GM19238 (cell line): ENCODE results near the gene TESK1.

Experiments used
- DNase-seq: peaks from one replicate; pipeline ENCODE4 v3.0.0; 2011; ENCODE audit warnings: low spot score; ENCODE audit not compliant: insufficient read length

Gene TESK1, protein sequence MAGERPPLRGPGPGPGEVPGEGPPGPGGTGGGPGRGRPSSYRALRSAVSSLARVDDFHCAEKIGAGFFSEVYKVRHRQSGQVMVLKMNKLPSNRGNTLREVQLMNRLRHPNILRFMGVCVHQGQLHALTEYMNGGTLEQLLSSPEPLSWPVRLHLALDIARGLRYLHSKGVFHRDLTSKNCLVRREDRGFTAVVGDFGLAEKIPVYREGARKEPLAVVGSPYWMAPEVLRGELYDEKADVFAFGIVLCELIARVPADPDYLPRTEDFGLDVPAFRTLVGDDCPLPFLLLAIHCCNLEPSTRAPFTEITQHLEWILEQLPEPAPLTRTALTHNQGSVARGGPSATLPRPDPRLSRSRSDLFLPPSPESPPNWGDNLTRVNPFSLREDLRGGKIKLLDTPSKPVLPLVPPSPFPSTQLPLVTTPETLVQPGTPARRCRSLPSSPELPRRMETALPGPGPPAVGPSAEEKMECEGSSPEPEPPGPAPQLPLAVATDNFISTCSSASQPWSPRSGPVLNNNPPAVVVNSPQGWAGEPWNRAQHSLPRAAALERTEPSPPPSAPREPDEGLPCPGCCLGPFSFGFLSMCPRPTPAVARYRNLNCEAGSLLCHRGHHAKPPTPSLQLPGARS

GRCh38 chr9:35604578-35605350 is at the start of gene TESK1:
TSS of gene TESK1 (plus strand) at chr9:35605262. CDS start at chr9:35605620, 358 bp downstream.
- DNase-seq, result peak; percentile 96

GRCh38 chr9:35555881-35556280 is 49.2 kb upstream of the TESK1 start:
- DNase-seq, result no peak

DNA sequence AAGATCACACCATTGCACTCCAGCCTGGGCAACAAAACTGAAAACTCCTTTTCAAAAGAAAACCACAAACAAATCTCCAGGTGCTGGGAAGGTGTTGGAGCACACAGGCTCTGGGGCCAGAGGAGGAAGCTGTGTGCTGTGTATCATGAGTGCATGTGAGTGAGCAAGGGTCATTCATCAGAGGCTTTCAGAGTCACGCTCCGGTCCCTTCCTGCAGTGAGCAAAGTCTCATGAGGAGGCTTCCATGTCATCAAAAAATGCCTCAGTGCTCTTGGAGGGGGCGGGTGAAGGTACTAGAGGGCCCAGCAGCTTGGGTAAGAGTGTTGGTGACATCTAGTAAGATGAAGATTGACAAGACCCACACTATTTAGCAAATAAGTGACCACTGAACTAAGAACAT is 48.3 kb upstream of the TESK1 start:
- no peak for DNase-seq

- DNase-seq, result no peak
These were observed 47.7 kb upstream of the TESK1 start for GRCh38 chr9:35557320-35557719.

DNA sequence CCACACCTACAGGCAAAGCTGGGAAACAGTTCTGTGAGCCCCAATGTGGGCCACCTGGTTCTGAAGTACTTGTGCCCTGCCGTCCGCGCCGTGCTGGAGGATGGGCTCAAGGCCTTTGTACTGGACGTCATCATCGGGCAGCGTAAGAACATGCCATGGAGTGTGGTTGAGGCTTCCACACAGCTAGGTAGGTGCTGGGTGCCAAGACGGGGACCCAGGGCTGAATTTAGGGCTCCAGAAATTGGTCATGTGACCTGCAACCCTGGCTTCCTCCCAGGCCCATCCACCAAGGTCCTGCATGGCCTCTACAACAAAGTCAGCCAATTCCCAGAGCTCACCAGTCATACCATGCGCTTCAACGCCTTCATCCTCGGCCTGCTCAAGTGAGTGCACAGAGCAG is 46.9 kb upstream of the TESK1 start:
- DNase-seq, result no peak

- no peak for DNase-seq
These were observed 45.1 kb upstream of the TESK1 start for GRCh38 chr9:35559792-35560530.

GRCh38 chr9:35560625-35561337 is 44.3 kb upstream of the TESK1 start:
- DNase-seq, result no peak

GRCh38 chr9:35561468-35562261 is 43.4 kb upstream of the TESK1 start:
- DNase-seq, result no peak

DNA sequence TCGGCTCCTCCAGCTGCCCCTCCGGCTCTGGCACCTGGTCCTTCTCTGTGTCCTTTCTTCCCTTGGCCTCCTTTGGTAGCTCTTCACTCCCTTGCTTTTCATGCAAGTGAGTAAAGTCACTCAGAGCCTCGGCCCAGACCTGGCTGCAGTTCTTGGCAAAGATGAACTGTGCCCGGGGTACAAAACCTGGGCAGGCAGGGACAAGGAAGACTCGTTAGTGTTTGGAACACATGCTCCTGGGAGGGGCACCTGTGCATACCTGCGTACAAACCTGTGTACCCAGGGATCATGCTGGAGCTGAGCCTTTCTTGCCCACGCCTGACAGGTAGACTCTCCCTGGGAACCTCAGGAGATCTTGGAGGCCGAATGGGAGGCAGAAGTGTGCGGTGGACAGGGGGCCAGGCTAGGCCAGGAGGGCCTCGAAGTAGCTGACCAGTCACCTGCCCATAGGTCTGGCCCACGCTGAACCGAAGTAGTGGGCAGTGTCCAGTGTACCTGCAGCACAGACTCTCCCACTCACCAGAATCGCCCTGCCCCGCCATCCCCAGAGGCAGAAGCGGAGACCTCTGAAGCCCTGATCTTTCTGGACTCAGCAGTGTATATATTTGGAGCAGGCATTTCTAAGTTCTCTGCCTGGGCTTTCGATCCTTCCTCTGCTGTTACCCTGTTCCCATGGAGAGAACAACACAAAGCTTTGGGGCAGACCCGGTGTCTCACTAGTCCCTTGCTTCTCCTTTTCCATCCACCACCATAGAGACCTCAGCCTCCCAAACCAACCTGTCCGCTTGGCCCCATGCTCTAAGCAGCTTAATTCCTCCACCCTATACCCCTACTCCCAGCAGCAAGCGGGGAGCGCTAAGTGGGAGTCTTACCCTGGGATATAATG is 41.9 kb upstream of the TESK1 start:
- no peak for DNase-seq

DNA sequence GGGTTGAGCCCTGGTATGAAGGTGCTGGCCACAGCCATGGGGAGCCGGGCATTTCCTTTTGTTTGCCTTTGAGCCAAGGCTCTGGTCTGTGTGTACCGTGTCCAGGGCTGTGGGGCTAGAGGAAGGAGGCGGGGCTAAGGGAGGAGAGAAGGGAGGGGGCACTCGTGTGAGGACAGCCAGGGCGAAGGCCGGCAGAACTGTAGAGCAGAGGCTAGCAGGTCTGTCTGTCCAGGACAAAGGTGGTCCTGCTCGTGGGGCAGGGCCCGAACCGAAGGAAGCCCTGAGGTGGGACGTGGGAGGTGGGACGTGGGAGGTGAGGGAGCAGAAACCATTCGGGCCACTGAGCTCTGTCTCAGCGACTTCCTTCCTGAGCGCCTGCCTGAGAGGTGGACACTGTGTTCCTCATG is 41.3 kb upstream of the TESK1 start:
- no peak for DNase-seq

DNA sequence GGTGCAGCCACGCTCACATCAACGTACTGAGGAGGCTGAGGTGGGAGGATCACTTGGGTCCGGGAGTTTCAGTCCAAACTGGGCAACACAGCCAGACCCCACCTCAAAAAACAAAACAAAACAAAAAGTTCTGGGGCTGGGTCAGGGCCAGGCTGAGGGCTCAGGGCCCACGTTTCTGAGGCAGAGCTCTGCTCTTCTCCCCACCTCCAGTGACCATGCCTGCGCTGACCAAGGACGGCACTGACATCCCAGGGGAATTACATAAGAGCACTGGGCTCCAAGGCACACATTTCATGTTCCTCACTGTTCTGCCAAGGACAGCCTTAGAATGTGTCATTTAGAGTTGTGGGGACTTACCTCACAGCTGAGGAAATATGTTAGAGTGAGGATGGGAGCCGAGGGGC is 40.4 kb upstream of the TESK1 start:
- no peak for DNase-seq

DNA sequence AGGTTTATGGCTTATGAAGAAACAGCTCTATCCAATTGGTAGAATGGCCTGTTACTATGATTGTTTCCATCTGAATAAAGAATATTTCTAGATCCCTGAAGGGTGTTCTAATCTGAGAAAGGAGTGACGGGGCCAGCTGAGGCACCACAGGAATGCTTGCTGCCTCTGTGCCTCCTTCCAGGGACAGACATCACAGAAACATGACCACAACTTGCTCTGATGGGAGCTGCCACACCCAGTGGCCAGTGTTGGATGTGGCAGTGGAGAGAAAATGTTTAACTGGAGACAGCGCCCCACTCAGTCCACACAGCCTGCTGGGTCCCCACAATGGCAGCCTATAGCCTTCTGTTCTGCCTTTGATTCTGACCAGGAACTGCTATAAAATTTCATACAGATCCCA is 38.6 kb upstream of the TESK1 start:
- DNase-seq, result no peak

- DNase-seq, result no peak
These were observed 36.9 kb upstream of the TESK1 start for GRCh38 chr9:35568196-35568595.

- peak; percentile 28 for DNase-seq
These were observed 35.9 kb upstream of the TESK1 start for GRCh38 chr9:35569206-35569605.

- no peak for DNase-seq
These were observed 34.2 kb upstream of the TESK1 start for GRCh38 chr9:35570709-35571504.

- DNase-seq, result no peak
These were observed 30.4 kb upstream of the TESK1 start for GRCh38 chr9:35574578-35575122.

- DNase-seq, result no peak
These were observed 29.6 kb upstream of the TESK1 start for GRCh38 chr9:35575478-35575877.

GRCh38 chr9:35577486-35577885 is 27.6 kb upstream of the TESK1 start:
- no peak for DNase-seq
